PC-3 (cell line): ENCODE results near the gene NT5DC3.

ENCODE experiments used
- CTCF ChIP-seq: fragments of 300-600 bp; sonication (generic); conservative IDR thresholded peaks from 2 replicates; pipeline ENCODE4 v1.5.1; 2017; ENCODE audit warnings: antibody characterized with exemption, low read depth, mild to moderate bottlenecking, low read length
- EZH2phosphoT487 ChIP-seq: fragments of 300-600 bp; sonication (generic); IDR thresholded peaks from 2 replicates; pipeline ENCODE4 v1.6.1; 2018; ENCODE audit warnings: mild to moderate bottlenecking, antibody characterized with exemption, low read length, borderline replicate concordance

GRCh38 chr12:103882861-103883596 is 42.0 kb upstream of the NT5DC3 start:
- no peak for TF ChIP-seq CTCF
- TF ChIP-seq EZH2phosphoT487, result no peak
